ENCODE data around the gene MAN1A1.

The MAN1A1 gene

GRCh38 chr6:119346936-119347335 lies 2.6 kb downstream of the MAN1A1 start:
- Histone ChIP-seq H3K27me3 (no peaks in the 10 kb centered on the region), H3K27ac (peak overlapping the region; percentile 93 to 99), H3K9me3 (no peaks in the 10 kb centered on the region), H3K4me3 (peak overlapping the region; percentile 73 to 91), H3K36me3 (no peaks in the 10 kb centered on the region), H3K4me1 (peaks cover 0 to 62% (median 10%) of the 10 kb centered on the region in 4 donors)
- intact Hi-C loops (cut with DNase I; ENCODE audit: low total_unique reads) = loop anchor here (10.0 kb wide), 1 partner anchor 222 kb away; no protein-coding TSS in a partner anchor
- no peak for TF ChIP-seq CTCF (IDR thresholded peaks at IDR 0.05)
- no peak for DNase-seq

GRCh38 chr6:119346450-119346849 lies 3.1 kb downstream of the MAN1A1 start:
- DNase-seq = no peak
- Histone ChIP-seq H3K4me3 (peak overlapping the region; percentile 73 to 91), H3K9me3 (no peaks in the 10 kb centered on the region), H3K4me1 (peaks cover 0 to 61% (median 8%) of the 10 kb centered on the region in 4 donors), H3K27ac (peak overlapping the region; percentile 93 to 99), H3K36me3 (no peaks in the 10 kb centered on the region), H3K27me3 (no peaks in the 10 kb centered on the region)
- intact Hi-C loops (cut with DNase I; ENCODE audit: low total_unique reads) = loop anchor here (10.0 kb wide), 1 partner anchor 222 kb away; no protein-coding TSS in a partner anchor
- TF ChIP-seq CTCF (IDR thresholded peaks at IDR 0.05) = no peak

- Histone ChIP-seq H3K4me3 (peak overlapping the region; percentile 73 to 91), H3K27ac (peak overlapping the region in 1 of 2 donors; percentile 22), H3K36me3 (no peaks in the 10 kb centered on the region), H3K9me3 (no peaks in the 10 kb centered on the region), H3K27me3 (no peaks in the 10 kb centered on the region), H3K4me1 (peaks cover 0 to 69% (median 14%) of the 10 kb centered on the region in 4 donors)
- DNase-seq = no peak
- no peak for TF ChIP-seq CTCF (IDR thresholded peaks at IDR 0.05)
- intact Hi-C loops (cut with DNase I; ENCODE audit: low total_unique reads) = loop anchor here (10.0 kb wide), 1 partner anchor 220 kb away; no protein-coding TSS in a partner anchor
Observed at GRCh38 chr6:119345114-119345513, 4.4 kb downstream of the MAN1A1 start.

- H3K4me3 ChIP-seq = peak overlapping the region in 1 of 2 donors; percentile 91
- H3K36me3 ChIP-seq = no peaks in the 10 kb centered on the region
- H3K9me3 ChIP-seq = no peaks in the 10 kb centered on the region
- intact Hi-C loops (cut with DNase I; ENCODE audit: low total_unique reads) = loop anchor here (10.0 kb wide), 1 partner anchor 220 kb away; no protein-coding TSS in a partner anchor
- peaks cover 0 to 77% (median 17%) of the 10 kb centered on the region in 4 donors for H3K4me1 ChIP-seq
- peak overlapping the region in 1 of 2 donors; percentile 22 for H3K27ac ChIP-seq
- DNase-seq = peak in 1 of 2 donors; percentile 34
- no peak for TF ChIP-seq CTCF (IDR thresholded peaks at IDR 0.05)
- H3K27me3 ChIP-seq = no peaks in the 10 kb centered on the region
Observed at GRCh38 chr6:119344306-119344705, 5.3 kb downstream of the MAN1A1 start.

GRCh38 chr6:119343573-119344146 lies 5.9 kb downstream of the MAN1A1 start:
- no peak for DNase-seq
- intact Hi-C loops (cut with DNase I; ENCODE audit: low total_unique reads) = loop anchor here (10.0 kb wide), 1 partner anchor 219 kb away; no protein-coding TSS in a partner anchor
- peak overlapping the region in 1 of 2 donors; percentile 22 for H3K27ac ChIP-seq
- no peaks in the 10 kb centered on the region for H3K27me3 ChIP-seq
- no peaks in the 10 kb centered on the region for H3K9me3 ChIP-seq
- no peaks in the 10 kb centered on the region for H3K36me3 ChIP-seq
- TF ChIP-seq CTCF (IDR thresholded peaks at IDR 0.05) = no peak
- H3K4me1 ChIP-seq = peaks cover 0 to 83% (median 19%) of the 10 kb centered on the region in 4 donors
- no peak overlapping the region for H3K4me3 ChIP-seq
